Smooth muscle cell (in vitro differentiated cells): ENCODE results near the gene CACNA1B. TPM values are rescaled to one million over a fixed set of nuclear protein-coding genes. Genes with fewer than 3 reads are reported as not detected.

Experiments used
- DNase-seq: peaks from one replicate; lab custom pipeline; 2025; ENCODE audit not compliant: unreplicated experiment; lab: John Stamatoyannopoulos, UW
- H2AFZ ChIP-seq: fragments of 200-600 bp; sonication (generic); 2 replicates; pipeline ENCODE4 v1.6.0; 2016; ENCODE audit warnings: antibody characterized with exemption, low read depth, mild to moderate bottlenecking
- H3F3A ChIP-seq: fragments of 200-600 bp; sonication (generic); 2 replicates; pipeline ENCODE4 v1.6.0; 2017; ENCODE audit warnings: antibody characterized with exemption, low read depth
- H3K27ac ChIP-seq: fragments of 200-600 bp; sonication (generic); 2 replicates; pipeline ENCODE4 v1.5.1; 2016; ENCODE audit warnings: low read depth, mild to moderate bottlenecking
- H3K27me3 ChIP-seq: fragments of 200-600 bp; sonication (generic); 2 replicates; pipeline ENCODE4 v1.6.1; 2016; ENCODE audit warnings: low read depth, mild to moderate bottlenecking
- H3K36me3 ChIP-seq: fragments of 200-600 bp; sonication (generic); 2 replicates; pipeline ENCODE4 v1.5.1; 2016; ENCODE audit warnings: low read depth
- H3K4me1 ChIP-seq: fragments of 200-600 bp; sonication (generic); 2 replicates; pipeline ENCODE4 v1.5.1; 2016; ENCODE audit warnings: low read depth
- H3K4me2 ChIP-seq: fragments of 200-600 bp; sonication (generic); 2 replicates; pipeline ENCODE4 v1.6.0; 2016; ENCODE audit warnings: mild to moderate bottlenecking
- H3K4me3 ChIP-seq: fragments of 200-600 bp; sonication (generic); 2 replicates; pipeline ENCODE4 v1.5.1; 2016; ENCODE audit warnings: mild to moderate bottlenecking
- H3K79me2 ChIP-seq: fragments of 200-600 bp; sonication (generic); 2 replicates; pipeline ENCODE4 v1.6.0; 2016; ENCODE audit warnings: low read depth, mild to moderate bottlenecking
- H3K9ac ChIP-seq: fragments of 200-600 bp; sonication (generic); 2 replicates; pipeline ENCODE4 v1.6.0; 2016; ENCODE audit warnings: low read depth
- H3K9me3 ChIP-seq: fragments of 200-600 bp; sonication (generic); replicated peaks from 2 replicates; pipeline ENCODE4 v1.5.1; 2016; ENCODE audit warnings: low read depth
- H4K20me1 ChIP-seq: fragments of 200-600 bp; sonication (generic); 2 replicates; pipeline ENCODE4 v1.6.0; 2016; ENCODE audit warnings: low read depth
- WGBS: methylation state at CpG from one replicate; pipeline ENCODE4 v1.1.7; 2016; ENCODE audit warnings: low lambda C conversion rate; 5-methylcytosine and 5-hydroxymethylcytosine counted together
- polyA plus RNA-seq: library from polyadenylated mRNA; unstranded; fragments of >200 nt; fragmentation: Nextera tagmentation; extraction: Ambion mirVana; gene quantifications from 2 replicates; pipeline ENCODE4 v1.2.1, GENCODE V29; 2016
- total RNA-seq: library from RNA; depleted of rRNA; stranded (reverse); fragments of >200 nt; gene quantifications from 2 replicates; pipeline ENCODE4 v1.2.3, GENCODE V29; 2014
- TF ChIP-seq, protein P1 (sequence below): fragments of 200-600 bp; sonication (generic); IDR thresholded peaks from 2 replicates; pipeline ENCODE4 v1.5.1; 2017; ENCODE audit warnings: borderline replicate concordance, mild to moderate bottlenecking, antibody characterized with exemption; ENCODE audit not compliant: insufficient read depth, poor library complexity, severe bottlenecking

Gene CACNA1B
- total and polyA plus RNA-seq, 2 experiments from 2014 or later = 0.09 to 0.23 TPM

DNA sequence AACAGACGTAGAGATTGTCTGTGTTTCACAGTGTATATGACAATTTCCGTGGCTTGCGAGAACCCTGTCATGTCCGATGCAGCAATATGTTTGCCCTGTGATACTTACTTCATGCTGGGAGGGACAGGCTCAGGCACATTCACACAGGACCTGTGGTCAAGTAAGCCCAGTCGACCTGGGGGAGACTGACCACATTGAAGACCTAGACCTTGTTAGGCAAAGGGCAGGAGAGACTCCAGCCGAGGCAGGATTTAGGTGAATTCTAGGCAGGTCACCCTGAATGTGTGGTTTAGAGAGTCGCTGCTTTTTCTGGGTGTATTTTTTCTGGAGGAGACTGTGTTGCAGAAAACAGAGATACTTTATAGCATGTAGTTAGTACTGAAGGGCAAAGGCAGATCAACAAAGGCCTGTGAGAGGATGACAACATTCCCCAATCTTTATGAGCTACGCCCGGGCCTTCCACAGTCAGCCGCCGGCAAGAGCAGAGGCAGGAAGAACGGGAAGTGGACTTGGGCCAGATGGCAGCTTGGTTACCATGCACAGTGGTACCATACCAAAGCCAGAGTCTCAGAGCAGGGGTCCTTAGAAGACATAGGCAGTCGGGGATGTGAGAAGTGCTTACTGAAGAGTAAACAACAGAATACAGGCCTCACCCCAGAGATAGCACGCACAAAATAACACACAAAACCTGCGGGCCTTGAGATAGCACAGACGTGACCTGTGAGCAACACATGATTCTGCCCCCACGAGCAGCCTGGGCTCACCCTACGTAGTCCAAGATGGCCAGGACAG, 220.7 kb downstream of the CACNA1B start:
- Histone ChIP-seq H3K27ac (no peak overlapping the region), H3K4me1 (peaks cover 4% of the 10 kb centered on the region), H3K9me3 (no peaks in the 10 kb centered on the region), H3K79me2 (no peaks in the 10 kb centered on the region), H3K9ac (no peak overlapping the region), H3K4me3 (no peak overlapping the region), H3F3A (no peaks in the 10 kb centered on the region), H3K4me2 (no peak overlapping the region), H2AFZ (no peak overlapping the region), H3K36me3 (no peaks in the 10 kb centered on the region), H4K20me1 (no peaks in the 10 kb centered on the region), H3K27me3 (no peaks in the 10 kb centered on the region)
- TF ChIP-seq, protein P1, sequence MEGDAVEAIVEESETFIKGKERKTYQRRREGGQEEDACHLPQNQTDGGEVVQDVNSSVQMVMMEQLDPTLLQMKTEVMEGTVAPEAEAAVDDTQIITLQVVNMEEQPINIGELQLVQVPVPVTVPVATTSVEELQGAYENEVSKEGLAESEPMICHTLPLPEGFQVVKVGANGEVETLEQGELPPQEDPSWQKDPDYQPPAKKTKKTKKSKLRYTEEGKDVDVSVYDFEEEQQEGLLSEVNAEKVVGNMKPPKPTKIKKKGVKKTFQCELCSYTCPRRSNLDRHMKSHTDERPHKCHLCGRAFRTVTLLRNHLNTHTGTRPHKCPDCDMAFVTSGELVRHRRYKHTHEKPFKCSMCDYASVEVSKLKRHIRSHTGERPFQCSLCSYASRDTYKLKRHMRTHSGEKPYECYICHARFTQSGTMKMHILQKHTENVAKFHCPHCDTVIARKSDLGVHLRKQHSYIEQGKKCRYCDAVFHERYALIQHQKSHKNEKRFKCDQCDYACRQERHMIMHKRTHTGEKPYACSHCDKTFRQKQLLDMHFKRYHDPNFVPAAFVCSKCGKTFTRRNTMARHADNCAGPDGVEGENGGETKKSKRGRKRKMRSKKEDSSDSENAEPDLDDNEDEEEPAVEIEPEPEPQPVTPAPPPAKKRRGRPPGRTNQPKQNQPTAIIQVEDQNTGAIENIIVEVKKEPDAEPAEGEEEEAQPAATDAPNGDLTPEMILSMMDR = no peak
- WGBS = 74% methylated on average over 18 of the region's 18 CpGs
- DNase-seq = no peak

GRCh38 chr9:138098908-138099791, 221.6 kb downstream of the CACNA1B start:
- H3K9ac ChIP-seq = no peak overlapping the region
- DNase-seq = no peak
- TF ChIP-seq, protein P1 = no peak
- no peaks in the 10 kb centered on the region for H3K27me3 ChIP-seq
- H3K4me2 ChIP-seq = no peak overlapping the region
- no peak overlapping the region for H2AFZ ChIP-seq
- no peaks in the 10 kb centered on the region for H3K79me2 ChIP-seq
- H3K9me3 ChIP-seq = no peaks in the 10 kb centered on the region
- no peak overlapping the region for H3K27ac ChIP-seq
- peaks cover 4% of the 10 kb centered on the region for H3K4me1 ChIP-seq
- H3F3A ChIP-seq = no peaks in the 10 kb centered on the region
- H3K36me3 ChIP-seq = no peaks in the 10 kb centered on the region
- no peaks in the 10 kb centered on the region for H4K20me1 ChIP-seq
- H3K4me3 ChIP-seq = no peak overlapping the region
- WGBS = 91% methylated on average over 22 of the region's 22 CpGs

- H3K4me3 ChIP-seq = no peak overlapping the region
- no peaks in the 10 kb centered on the region for H3K9me3 ChIP-seq
- H3K4me1 ChIP-seq = peaks cover 4% of the 10 kb centered on the region
- no peak overlapping the region for H3K9ac ChIP-seq
- no peaks in the 10 kb centered on the region for H3F3A ChIP-seq
- H4K20me1 ChIP-seq = no peaks in the 10 kb centered on the region
- WGBS = 90% methylated on average over 8 of the region's 8 CpGs
- TF ChIP-seq, protein P1 = no peak
- no peaks in the 10 kb centered on the region for H3K79me2 ChIP-seq
- H3K27me3 ChIP-seq = no peaks in the 10 kb centered on the region
- no peaks in the 10 kb centered on the region for H3K36me3 ChIP-seq
- H2AFZ ChIP-seq = no peak overlapping the region
- H3K27ac ChIP-seq = no peak overlapping the region
- no peak for DNase-seq
- no peak overlapping the region for H3K4me2 ChIP-seq
Observed at GRCh38 chr9:138099803-138100598, 222.4 kb downstream of the CACNA1B start.
